H1 (cell line): ENCODE results near the gene ADRB2. TPM values are rescaled to one million over a fixed set of nuclear protein-coding genes. Genes with fewer than 3 reads are reported as not detected.

ENCODE experiments used
- BACH1 ChIP-seq: IDR thresholded peaks from 2 replicates; pipeline ENCODE4 v1.6.1; 2012; ENCODE audit warnings: low read length, improper control_type of control experiment
- BRCA1 ChIP-seq: IDR thresholded peaks from 2 replicates; pipeline ENCODE4 v1.6.1; 2012; ENCODE audit warnings: low read depth, low read length, improper control_type of control experiment
- CHD7 ChIP-seq: fragments of 300-600 bp; sonication (generic); IDR thresholded peaks from 2 replicates; pipeline ENCODE4 v1.7.1; 2012; ENCODE audit warnings: low read length, moderate library complexity, mild to moderate bottlenecking, inconsistent platforms; ENCODE audit not compliant: insufficient replicate concordance
- CREB1 ChIP-seq: IDR thresholded peaks from 2 replicates; pipeline ENCODE4 v1.6.1; 2012; ENCODE audit warnings: inconsistent platforms
- EGR1 ChIP-seq: IDR thresholded peaks from 2 replicates; pipeline ENCODE4 v1.6.1; 2011; ENCODE audit warnings: low read depth, low read length, borderline replicate concordance
- EP300 ChIP-seq, 2 experiments: IDR thresholded peaks; 1 replicate in 1 of 2; 2 replicates in 1 of 2; pipeline ENCODE4 v1.6.1; 2011 to 2012; ENCODE audit warnings: low read depth in 2 of 2, low read length in 2 of 2, mild to moderate bottlenecking in 2 of 2, borderline replicate concordance in 1 of 2, inconsistent platforms in 1 of 2, moderate library complexity in 1 of 2
- EZH2 ChIP-seq: fragments of 200-600 bp; sonication (generic); IDR thresholded peaks from 2 replicates; pipeline ENCODE4 v1.7.1; 2012; ENCODE audit warnings: low read depth, mild to moderate bottlenecking, moderate library complexity, low read length, inconsistent platforms; ENCODE audit not compliant: severe bottlenecking
- KDM4A ChIP-seq: IDR thresholded peaks from one replicate; pipeline ENCODE4 v1.7.1; 2012; ENCODE audit warnings: low read depth, mild to moderate bottlenecking, moderate library complexity, low read length, inconsistent platforms; ENCODE audit not compliant: severe bottlenecking
- MAFK ChIP-seq: IDR thresholded peaks from 2 replicates; pipeline ENCODE4 v1.6.1; 2012; ENCODE audit warnings: low read depth, mild to moderate bottlenecking, improper control_type of control experiment, low read length
- POLR2A ChIP-seq, 2 experiments: IDR thresholded peaks; 1 replicate in 1 of 2; 2 replicates in 1 of 2; pipeline ENCODE4 v1.6.1; 2011; ENCODE audit warnings: low read depth in 2 of 2, low read length in 2 of 2, mild to moderate bottlenecking in 2 of 2; ENCODE audit errors: control extremely low read depth in 1 of 2
- SAP30 ChIP-seq: fragments of 300-600 bp; sonication (generic); IDR thresholded peaks from 2 replicates; pipeline ENCODE4 v1.7.1; 2012; ENCODE audit warnings: low read length, moderate library complexity, mild to moderate bottlenecking, inconsistent platforms; ENCODE audit not compliant: insufficient read depth, insufficient replicate concordance
- TAF1 ChIP-seq: IDR thresholded peaks from 2 replicates; pipeline ENCODE4 v1.6.1; 2011; ENCODE audit warnings: mild to moderate bottlenecking, low read depth, low read length
- TAF7 ChIP-seq: optimal IDR thresholded peaks from 2 replicates; pipeline ENCODE3; 2011; ENCODE audit warnings: low read depth, mild to moderate bottlenecking, inconsistent platforms, low read length, moderate library complexity, borderline replicate concordance
- polyA plus RNA-seq, 7 experiments: library from polyadenylated mRNA; depleted of rRNA in 3 of 7; stranded (reverse) in 5 of 7; unstranded in 2 of 7; fragments of >200 nt in 5 of 7; fragments of 200-250 nt in 2 of 7; gene quantifications; 1 replicate in 5 of 7; 2 replicates in 1 of 7; 4 replicates in 1 of 7; pipeline versions ENCODE4 v1.2.1 to v1.2.3, GENCODE V29; 2011 to 2013; ENCODE audit warnings: missing spikeins in 2 of 7, mixed read lengths in 2 of 7
- total RNA-seq: library from RNA; stranded (reverse); fragmentation: NEBNext Ultra II Directional; extraction: Animal tissue kit (Norgen Biotek cat#: 25700); gene quantifications from 2 replicates; pipeline ENCODE4 v1.2.1, GENCODE V29; 2021

Gene ADRB2
- total and polyA plus RNA-seq, 2 of the 8 experiments (the other 6 are each of a cell fraction or from before 2014, with no cell fraction given) = 0.65 to 0.77 TPM

- TF ChIP-seq CHD7 (no peak), CREB1 (0 out of 2 replicates have a peak, but pooled peaks have one; percentile 2), SAP30 (no peak), TAF7 (no peak), POLR2A (IDR thresholded peaks at IDR 0.05; ENCODE audit: control extremely low read depth in 1 of 2, low read depth in 2 of 2, low read length in 2 of 2) (no peak), TAF1 (no peak), EZH2 (no peak), EP300 (IDR thresholded peaks at IDR 0.05; ENCODE audit: borderline replicate concordance in 1 of 2, low read depth in 2 of 2, low read length in 2 of 2) (no peak), KDM4A (peak; percentile 1), EGR1 (no peak), BACH1 (no peak), MAFK (no peak), BRCA1 (no peak)
Measured at GRCh38 chr5:148826739-148827070, 294 bp downstream of the ADRB2 start (continued).
